GM12891 (cell line): ENCODE measurements around the gene MAST1.

Experiments
- DNase-seq: peaks from one replicate; pipeline ENCODE4 v3.0.0; 2011; ENCODE audit warnings: low spot score; ENCODE audit not compliant: insufficient read length
- FAIRE-seq: peaks from 2 replicates; lab custom pipeline; 2011; peaks lifted over from hg19 to GRCh38; lab: Jason Lieb, UNC
- PAX5 ChIP-seq: IDR thresholded peaks from 2 replicates; pipeline ENCODE4 v1.6.1; 2011; ENCODE audit warnings: low read length, moderate library complexity, mild to moderate bottlenecking; ENCODE audit not compliant: insufficient read depth, severe bottlenecking
- POLR2A ChIP-seq: IDR thresholded peaks from 2 replicates; pipeline ENCODE4 v1.6.1; 2011; ENCODE audit warnings: low read depth, low read length, control low read depth
- POLR2AphosphoS5 ChIP-seq: IDR thresholded peaks from 2 replicates; pipeline ENCODE4 v1.6.1; 2011; ENCODE audit warnings: low read depth, low read length, control low read depth
- POU2F2 ChIP-seq: IDR thresholded peaks from 2 replicates; pipeline ENCODE4 v1.6.1; 2011; ENCODE audit warnings: low read depth, mild to moderate bottlenecking, control low read depth, low read length, moderate library complexity
- SPI1 ChIP-seq: IDR thresholded peaks from 2 replicates; pipeline ENCODE4 v1.6.1; 2011; ENCODE audit warnings: low read depth, low read length, control low read depth
- TAF1 ChIP-seq: IDR thresholded peaks from 2 replicates; pipeline ENCODE4 v1.6.1; 2011; ENCODE audit warnings: low read depth, low read length, control low read depth

The MAST1 gene

GRCh38 chr19:12825254-12826131, 12.8 kb upstream of the MAST1 start:
- no peak for DNase-seq
- TF ChIP-seq POU2F2, result no peak
- TF ChIP-seq PAX5, result no peak
- no peak for TF ChIP-seq SPI1
- TF ChIP-seq POLR2A, result no peak
- no peak for TF ChIP-seq TAF1
- TF ChIP-seq POLR2AphosphoS5, result no peak
- no peak for FAIRE-seq

GRCh38 chr19:12828494-12828893, 9.8 kb upstream of the MAST1 start:
- FAIRE-seq (no peak), DNase-seq (no peak)

GRCh38 chr19:12833418-12833737, 4.9 kb upstream of the MAST1 start:
- FAIRE-seq (no peak), DNase-seq (no peak)
- TF ChIP-seq TAF1 (no peak), PAX5 (no peak), POU2F2 (no peak), SPI1 (no peak), POLR2AphosphoS5 (no peak), POLR2A (no peak)

More at GRCh38 chr19:12828494-12828893, 9.8 kb upstream of the MAST1 start:
- TF ChIP-seq POU2F2 (no peak), POLR2A (no peak), TAF1 (no peak), PAX5 (no peak), POLR2AphosphoS5 (no peak), SPI1 (no peak)

GRCh38 chr19:12833738-12834565, 4.4 kb upstream of the MAST1 start:
- FAIRE-seq, result no peak

DNA sequence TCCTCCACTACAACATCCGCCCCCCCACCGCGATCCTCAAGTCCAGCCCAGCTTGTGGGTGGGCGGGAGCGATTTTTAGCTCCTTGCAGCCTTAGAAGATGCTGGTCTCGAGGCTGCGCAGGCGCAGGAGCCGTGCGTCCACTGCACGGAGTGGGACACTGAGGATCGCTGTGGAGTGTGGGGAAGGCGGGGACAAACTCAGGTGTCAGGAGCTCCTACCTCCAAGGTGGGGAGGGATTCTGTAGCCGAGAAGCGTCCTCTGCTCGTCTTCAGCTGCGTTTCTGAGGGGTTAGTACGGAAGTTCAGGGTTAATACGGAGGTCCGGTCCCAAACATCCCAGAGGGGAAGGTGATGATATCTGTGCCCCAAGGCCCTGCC, 3.8 kb upstream of the MAST1 start, which contains the start of gene RTBDN:
Gene RTBDN, minus strand, starts transcription at position 14 of the 378 bp plus-strand sequence. CDS start 4,600 bp downstream, outside the sequence.
- no peak for DNase-seq
- no peak for FAIRE-seq
- TF ChIP-seq POLR2AphosphoS5, result no peak
- TF ChIP-seq TAF1, result no peak
- no peak for TF ChIP-seq POU2F2
- no peak for TF ChIP-seq PAX5
- no peak for TF ChIP-seq SPI1
- no peak for TF ChIP-seq POLR2A

More at GRCh38 chr19:12833738-12834565, 4.4 kb upstream of the MAST1 start:
- TF ChIP-seq TAF1, result no peak
- no peak for TF ChIP-seq POLR2A
- no peak for TF ChIP-seq POU2F2
- no peak for TF ChIP-seq SPI1
- no peak for TF ChIP-seq PAX5
- TF ChIP-seq POLR2AphosphoS5, result no peak
- no peak for DNase-seq

- no peak for TF ChIP-seq PAX5
- no peak for TF ChIP-seq POU2F2
- TF ChIP-seq POLR2A, result no peak
- FAIRE-seq, result no peak
- DNase-seq, result no peak
These were observed 3.1 kb upstream of the MAST1 start for GRCh38 chr19:12834976-12835757.

DNA sequence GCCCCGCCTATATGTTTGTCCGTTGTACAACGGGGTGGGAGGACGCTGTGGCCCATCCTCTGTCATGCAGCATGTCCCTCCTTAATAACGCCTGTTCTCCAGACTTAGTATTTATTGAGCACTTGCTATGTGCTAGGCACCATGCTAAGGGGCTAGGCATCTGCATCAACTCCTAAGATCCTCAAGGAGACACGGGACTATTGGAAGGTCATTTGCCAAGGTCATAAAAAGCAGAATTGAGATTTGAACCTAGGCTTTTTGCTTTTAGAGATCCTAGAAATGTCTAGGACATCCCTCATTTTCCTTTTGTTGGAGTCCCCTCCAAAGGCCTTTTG, 1.8 kb upstream of the MAST1 start:
- TF ChIP-seq SPI1 (no peak), TAF1 (no peak), POU2F2 (no peak), PAX5 (no peak), POLR2AphosphoS5 (no peak)
- DNase-seq (no peak), FAIRE-seq (no peak)

- TF ChIP-seq PAX5 (no peak), SPI1 (no peak), POU2F2 (no peak), TAF1 (no peak), POLR2A (no peak), POLR2AphosphoS5 (no peak)
- no peak for FAIRE-seq
- no peak for DNase-seq
These were observed 1.1 kb upstream of the MAST1 start for GRCh38 chr19:12837225-12837624.
